Bone marrow (tissue), 2 donors: Measurements from ENCODE around the gene CTDSPL.

Experiments
- DNase-seq, 2 donors: peaks; one replicate each; lab custom pipeline; 2025; lab: John Stamatoyannopoulos, UW

Gene CTDSPL

DNA sequence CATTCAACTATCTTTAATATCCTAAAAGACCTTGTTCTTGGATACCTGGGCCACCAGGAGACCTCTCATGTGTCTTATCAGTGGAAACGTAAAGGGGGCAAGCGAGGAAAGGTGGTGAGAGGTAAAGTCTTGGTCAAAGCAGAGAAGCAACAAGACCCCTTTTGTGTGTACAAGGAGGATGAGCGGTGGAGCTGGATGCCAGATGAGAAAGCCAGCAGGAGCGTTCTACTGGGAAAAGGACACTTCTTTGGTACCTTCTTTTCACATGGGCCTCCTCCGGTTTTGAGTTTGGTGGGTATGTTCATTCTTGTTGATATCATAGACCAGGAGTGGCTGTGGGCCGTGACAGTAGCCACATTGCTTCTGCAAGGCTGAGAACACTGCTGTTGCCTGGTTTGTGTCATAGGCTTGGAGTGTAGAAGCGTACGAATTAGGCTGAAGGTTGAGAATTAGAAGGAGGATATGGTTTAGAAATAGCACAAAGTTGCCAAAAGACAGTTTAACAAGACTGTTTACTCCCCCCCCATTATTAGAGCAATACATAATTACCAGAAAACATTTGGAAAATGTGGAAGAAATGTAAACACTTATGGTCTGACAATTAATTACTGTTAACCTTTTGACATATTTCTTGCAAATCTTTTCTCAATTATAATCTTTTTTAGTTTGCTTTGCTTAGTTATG is 82.1 kb downstream of the CTDSPL start:
- no peak for DNase-seq

DNA sequence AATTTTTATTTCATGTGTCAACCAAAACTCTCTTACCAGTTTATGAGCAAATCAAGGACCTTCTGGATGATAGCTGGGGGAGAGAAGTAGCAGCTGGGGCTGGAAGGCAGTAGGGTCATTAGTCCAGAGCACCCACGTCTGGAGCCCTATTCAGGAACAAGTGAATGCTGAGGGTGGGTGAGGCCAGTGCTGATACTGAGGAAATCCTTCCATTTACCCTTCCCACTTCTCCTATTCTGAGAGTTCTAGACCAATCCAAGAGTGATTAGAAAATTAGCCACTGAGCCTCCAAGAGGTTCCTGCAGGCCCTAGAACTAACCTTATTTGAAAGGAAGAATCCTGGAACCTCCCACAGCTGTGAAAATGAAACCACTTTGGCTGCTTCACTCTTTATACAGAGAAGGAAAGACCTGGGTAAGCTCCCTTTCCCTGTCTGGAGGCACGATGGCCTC is 82.7 kb downstream of the CTDSPL start:
- DNase-seq = peak in 1 of 2 donors; percentile 44

GRCh38 chr3:37945156-37945806 is 83.6 kb downstream of the CTDSPL start:
- DNase-seq = no peak

- DNase-seq = no peak
Measured at GRCh38 chr3:37945807-37946530, 84.3 kb downstream of the CTDSPL start.

GRCh38 chr3:37946531-37946889 is 84.8 kb downstream of the CTDSPL start:
- DNase-seq = no peak

DNA sequence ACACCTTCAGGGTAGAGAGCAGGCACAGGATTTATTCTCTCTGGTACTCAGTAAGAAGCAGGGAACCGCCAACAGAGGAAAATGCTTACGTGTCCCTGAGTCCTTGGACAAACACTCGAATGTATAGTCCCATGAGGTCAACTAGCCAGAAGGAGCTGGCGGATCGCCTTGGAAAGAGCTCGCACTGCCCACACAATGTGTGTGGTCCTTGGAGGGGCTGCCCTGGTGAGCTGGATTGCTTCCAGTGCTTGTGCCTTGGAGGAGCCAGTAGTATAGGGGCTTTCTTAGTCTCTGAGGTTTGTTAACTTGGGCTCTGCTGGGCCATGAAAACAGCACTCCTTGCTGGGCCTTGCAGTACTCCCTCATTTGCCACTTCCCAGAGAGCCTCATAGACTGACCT is 88.2 kb downstream of the CTDSPL start:
- no peak for DNase-seq

DNA sequence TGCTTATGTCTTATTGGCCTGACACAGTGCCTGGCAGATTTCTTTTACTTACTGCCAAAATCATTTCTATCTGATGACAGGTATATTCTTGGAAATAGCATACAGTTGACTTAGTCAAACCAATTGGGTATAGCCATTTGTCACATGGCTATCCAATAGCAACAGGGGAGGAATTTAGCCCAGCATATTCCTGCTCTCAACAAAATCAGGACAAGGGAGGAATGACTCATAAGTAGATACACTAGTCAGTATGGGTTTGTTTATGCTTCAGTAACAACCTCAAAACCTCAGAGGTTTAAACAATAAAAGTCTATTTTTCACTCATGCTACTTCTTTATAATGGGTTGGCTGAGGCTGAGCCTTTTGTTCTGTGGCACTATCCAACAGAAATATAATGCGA is 90.9 kb downstream of the CTDSPL start:
- DNase-seq = no peak

DNA sequence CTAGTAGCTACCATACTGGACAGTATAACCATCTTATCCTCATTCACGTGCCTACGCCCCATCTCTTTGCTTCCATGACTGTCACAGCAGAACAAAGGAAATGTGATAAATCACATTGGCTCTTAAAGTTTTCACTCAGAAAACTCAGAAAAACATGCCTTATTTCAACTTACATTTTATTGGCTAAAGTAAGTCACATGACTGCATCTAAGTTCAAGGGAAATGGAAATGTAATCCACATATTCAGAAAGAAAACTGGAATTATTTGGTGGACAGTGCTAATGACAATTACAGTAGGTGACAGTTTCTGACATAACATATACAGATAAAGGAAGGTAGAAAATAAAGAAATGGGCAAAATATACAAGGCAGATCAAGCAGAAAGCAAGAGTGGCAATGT is 91.5 kb downstream of the CTDSPL start:
- no peak for DNase-seq

- DNase-seq = no peak
Measured at GRCh38 chr3:37953707-37954394, 92.2 kb downstream of the CTDSPL start.

DNA sequence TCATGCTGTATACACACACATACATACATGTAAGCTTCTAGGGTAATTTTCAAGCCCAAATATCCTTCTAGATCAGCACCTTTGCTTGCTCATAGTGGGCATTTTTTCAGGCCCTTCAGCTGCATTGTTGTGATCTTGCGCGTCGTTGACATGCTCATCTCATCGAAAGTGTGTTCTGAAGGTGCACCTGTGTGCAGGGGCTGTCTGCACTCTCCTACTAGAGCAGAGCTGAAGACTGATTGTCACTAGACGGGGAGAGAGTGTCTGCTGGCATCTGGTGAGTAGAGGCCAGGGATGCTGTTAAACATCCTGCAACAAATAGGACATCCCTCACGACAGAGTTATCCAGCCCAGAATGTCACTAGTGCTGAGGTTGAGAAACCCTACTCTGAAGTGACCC is 93.2 kb downstream of the CTDSPL start:
- no peak for DNase-seq

DNA sequence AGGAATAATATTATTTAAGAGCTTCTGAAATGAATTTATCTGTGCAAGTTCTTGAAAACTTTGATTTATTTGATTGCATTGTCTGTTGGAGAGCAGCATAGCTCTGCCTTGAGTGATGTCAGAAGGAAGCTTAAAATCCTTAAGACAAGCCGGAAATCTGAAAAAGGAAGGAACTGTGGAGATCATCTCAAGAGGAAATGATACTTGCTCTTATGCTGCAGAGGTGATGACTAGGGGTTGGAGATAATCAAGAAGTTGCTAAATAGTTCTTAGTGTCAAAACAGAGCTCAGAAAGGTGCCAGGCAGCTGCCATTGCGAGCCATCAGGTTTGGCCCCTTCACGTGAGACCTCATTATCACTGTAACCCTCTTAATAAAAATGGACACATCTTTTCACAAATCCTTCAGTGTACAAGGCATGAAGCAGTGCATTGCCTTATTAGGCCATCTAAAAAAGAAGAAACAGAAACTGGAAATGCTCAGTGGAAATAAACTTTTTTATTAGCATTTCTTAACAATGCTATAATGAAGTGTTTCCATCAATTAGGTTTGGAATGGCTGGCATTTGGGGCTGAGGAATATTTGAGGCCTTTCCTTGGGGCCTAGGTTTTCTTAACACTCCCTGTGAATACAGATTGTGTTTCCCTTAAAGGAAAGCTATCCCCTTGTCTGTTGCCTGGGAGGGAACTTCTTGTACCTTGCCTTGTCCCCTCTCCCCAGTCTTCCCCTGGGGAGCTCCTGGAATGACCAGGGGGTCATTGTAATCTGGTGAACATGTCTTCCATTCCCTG is 94.4 kb downstream of the CTDSPL start:
- peak in 1 of 2 donors; percentile 67 for DNase-seq

- DNase-seq = no peak
Measured at GRCh38 chr3:37956723-37957538, 95.3 kb downstream of the CTDSPL start.

DNA sequence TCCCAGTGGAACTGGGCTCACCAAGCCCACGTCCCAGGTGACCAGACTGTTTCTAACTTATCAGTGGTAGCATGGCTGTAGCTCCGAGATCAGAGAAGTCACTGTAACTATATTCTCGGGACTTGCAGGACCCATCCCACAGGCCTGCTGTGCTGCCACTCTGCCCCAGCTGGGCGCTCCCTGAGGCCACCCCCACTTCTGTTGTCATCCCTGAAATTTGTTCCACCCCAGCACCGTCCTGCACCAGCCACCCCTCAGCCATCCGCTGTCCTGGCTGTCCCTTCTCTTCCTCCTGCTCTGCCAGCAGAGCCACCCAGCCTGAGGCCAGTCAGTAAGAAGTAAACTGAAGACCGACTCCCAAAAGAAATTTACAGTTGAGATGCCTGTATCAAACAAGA is 95.9 kb downstream of the CTDSPL start:
- no peak for DNase-seq

DNA sequence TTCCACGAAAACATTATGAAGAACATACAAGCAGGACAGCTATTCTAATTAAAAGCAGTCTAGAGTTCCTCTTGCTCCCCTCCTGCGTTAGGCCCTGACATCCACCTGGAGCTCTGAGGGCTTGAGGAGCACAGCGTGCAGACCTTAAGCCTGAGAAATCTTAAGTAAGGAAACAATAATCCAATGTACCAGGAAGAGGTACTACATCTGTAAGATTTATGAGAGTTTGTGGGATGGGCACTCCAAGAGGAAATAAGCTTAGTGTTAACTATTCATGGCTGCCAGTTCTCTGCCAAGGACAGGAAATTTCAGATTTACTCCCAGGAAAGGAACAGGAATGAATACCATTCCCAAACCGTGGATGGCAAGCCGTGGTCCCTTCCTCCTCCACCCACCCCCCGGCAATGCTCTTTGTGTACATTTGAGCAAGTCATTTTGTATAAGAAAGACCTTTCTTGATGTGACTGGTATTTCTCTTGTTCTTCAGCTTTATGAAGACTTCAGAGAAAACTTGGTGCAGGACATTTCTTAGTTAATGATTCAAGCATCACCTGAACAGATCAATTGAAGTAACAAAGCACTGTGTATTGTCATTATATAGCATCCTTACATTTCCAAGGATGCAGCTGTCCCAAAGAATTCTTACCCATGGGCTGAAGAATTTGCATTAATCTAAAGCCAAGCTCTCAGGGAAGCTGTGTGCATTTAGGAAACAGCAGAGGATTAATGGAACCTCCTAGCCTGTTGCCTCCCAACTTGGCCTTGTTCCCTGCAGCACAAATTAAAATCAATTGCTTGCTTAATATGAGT is 100.1 kb downstream of the CTDSPL start:
- DNase-seq = no peak

GRCh38 chr3:37963016-37963415 is 101.3 kb downstream of the CTDSPL start:
- DNase-seq = no peak

GRCh38 chr3:37963635-37964034 is 102.0 kb downstream of the CTDSPL start:
- no peak for DNase-seq

- DNase-seq = no peak
Measured at GRCh38 chr3:37964146-37964545, 102.5 kb downstream of the CTDSPL start.

DNA sequence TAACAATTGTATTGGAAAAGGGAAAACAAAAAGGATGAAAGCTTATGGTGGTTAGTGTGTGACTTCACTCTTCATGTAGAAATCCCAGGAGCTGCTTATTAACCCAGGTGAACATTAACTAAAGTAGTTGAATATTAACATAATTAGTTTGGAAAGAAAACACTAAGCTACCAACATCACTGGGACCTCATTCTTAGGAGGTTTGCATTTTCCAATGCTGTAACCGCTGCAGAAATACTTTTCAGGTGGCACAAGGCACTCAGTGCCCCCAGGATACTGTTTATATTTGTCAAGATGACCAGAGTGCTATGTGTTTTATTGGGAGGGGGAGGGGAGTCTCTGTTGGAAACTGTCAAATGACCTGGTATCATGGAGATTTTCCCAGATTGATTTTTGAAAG is 103.0 kb downstream of the CTDSPL start:
- DNase-seq = no peak

- DNase-seq = peak; percentile 11 to 56
Measured at GRCh38 chr3:37967260-37967881, 105.7 kb downstream of the CTDSPL start.

- no peak for DNase-seq
Measured at GRCh38 chr3:37968199-37968598, 106.5 kb downstream of the CTDSPL start.
